GM12878 (cell line): Measurements from ENCODE around the gene MBNL1. TPM values are rescaled to one million over a fixed set of nuclear protein-coding genes. Genes with fewer than 3 reads are reported as not detected.

ENCODE experiments used
- ATAC-seq: fragments of 200-7000 bp; cut with Tn5 transposase; 3 replicates; pipeline ENCODE4 v1.9.1; 2020; ENCODE audit warnings: mild to moderate bottlenecking, moderate library complexity
- BruUV-seq: library from RNA; stranded (reverse); fragments of 400-500 nt; replicated peaks from 2 replicates; lab custom pipeline; 2021; lab: Mats Ljungman, UMichigan
- CTCF ChIA-PET: fragments of 300-600 bp; sonication (Branson Sonifier 250); formaldehyde crosslinking; extraction: SDS; loops from one replicate; lab custom pipeline; 2021; ENCODE audit warnings: inconsistent platforms; lab: Yijun Ruan, JAX
- POLR2A ChIA-PET: fragments of 350-600 bp; formaldehyde crosslinking; extraction: SDS; loops from one replicate; lab custom pipeline; 2021; ENCODE audit warnings: inconsistent platforms; lab: Charles Lee
- RAD21 ChIA-PET: fragments of 300-600 bp; sonication (Branson Sonifier 250); formaldehyde crosslinking; loops from one replicate; lab custom pipeline; 2023; ENCODE audit warnings: antibody characterized with exemption; ENCODE audit not compliant: unreplicated experiment; lab: Charles Lee
- SMC1A ChIA-PET: fragments of 300-600 bp; sonication (Branson Sonifier 250); formaldehyde crosslinking; loops from one replicate; lab custom pipeline; 2023; ENCODE audit not compliant: unreplicated experiment, uncharacterized antibody; lab: Charles Lee
- DNase-seq: peaks from one replicate; pipeline ENCODE4 v3.0.0-alpha.2; 2011; ENCODE audit warnings: low read depth, low spot score
- FAIRE-seq: peaks from 3 replicates; lab custom pipeline; 2011; peaks lifted over from hg19 to GRCh38; lab: Jason Lieb, UNC
- H2AFZ ChIP-seq: 2 replicates; pipeline ENCODE4 v1.6.0; 2011; ENCODE audit warnings: low read depth, low read length, control low read depth; ENCODE audit not compliant: control insufficient read depth
- H3K27ac ChIP-seq: 2 replicates; pipeline ENCODE4 v1.5.1; 2011; ENCODE audit warnings: control low read depth; ENCODE audit not compliant: control insufficient read depth, insufficient read depth
- H3K27me3 ChIP-seq, 2 experiments: replicated peaks in 1 of 2; 2 replicates each; pipeline versions ENCODE4 v1.6.0 to v1.6.1; 2011; ENCODE audit warnings: low read length in 1 of 2; ENCODE audit not compliant: control insufficient read depth in 2 of 2, insufficient read depth in 2 of 2
- H3K36me3 ChIP-seq, 2 experiments: 2 replicates each; pipeline ENCODE4 v1.5.1; 2011; ENCODE audit warnings: low read length in 1 of 2; ENCODE audit not compliant: control insufficient read depth in 2 of 2, insufficient read depth in 2 of 2
- H3K4me1 ChIP-seq: 2 replicates; pipeline ENCODE4 v1.6.1; 2011; ENCODE audit warnings: mild to moderate bottlenecking, low read length, moderate library complexity, mixed read lengths; ENCODE audit not compliant: control insufficient read depth, insufficient read depth
- H3K4me2 ChIP-seq: 2 replicates; pipeline ENCODE4 v1.6.0; 2011; ENCODE audit warnings: control low read depth; ENCODE audit not compliant: control insufficient read depth, insufficient read depth
- H3K4me3 ChIP-seq: fragments of 200-600 bp; sonication (generic); 2 replicates; pipeline ENCODE4 v1.5.1; 2016
- H3K79me2 ChIP-seq: 2 replicates; pipeline ENCODE4 v1.6.0; 2011; ENCODE audit warnings: low read length; ENCODE audit not compliant: control insufficient read depth, insufficient read depth
- H3K9ac ChIP-seq: 2 replicates; pipeline ENCODE4 v1.8.0; 2011; ENCODE audit warnings: low read length, control low read depth, mixed read lengths; ENCODE audit not compliant: control insufficient read depth, insufficient read depth
- H3K9me3 ChIP-seq: replicated peaks from 3 replicates; pipeline ENCODE4 v1.5.1; 2011; ENCODE audit warnings: mild to moderate bottlenecking, low read length; ENCODE audit not compliant: control insufficient read depth, insufficient read depth
- H4K20me1 ChIP-seq: 2 replicates; pipeline ENCODE4 v1.6.0; 2011; ENCODE audit not compliant: control insufficient read depth, insufficient read depth
- GABPA ChIP-seq: IDR thresholded peaks from 2 replicates; pipeline ENCODE4 v1.6.1; 2014; ENCODE audit warnings: antibody characterized with exemption, low read depth, mild to moderate bottlenecking, inconsistent platforms
- KLF5 ChIP-seq: fragments of 450-650 bp; IDR thresholded peaks from 2 replicates; pipeline ENCODE4 v1.6.1; 2014; ENCODE audit warnings: mild to moderate bottlenecking; ENCODE audit not compliant: partially characterized antibody
- POLR2A ChIP-seq: IDR thresholded peaks from 2 replicates; pipeline ENCODE4 v1.6.1; 2011; ENCODE audit warnings: low read depth, mild to moderate bottlenecking, low read length
- WGBS: methylation state at CpG from one replicate; pipeline ENCODE4 v1.1.6; 2016; ENCODE audit warnings: low lambda C conversion rate; ENCODE audit not compliant: insufficient replicate concordance, insufficient coverage; ENCODE audit errors: missing lambda C conversion rate; 5-methylcytosine and 5-hydroxymethylcytosine counted together
- in situ Hi-C: fragments of 300-500 bp; cut with MboI; formaldehyde crosslinking; loops from 9 replicates; pipeline ENCODE4 v1.14.3; 2018; ENCODE audit warnings: mixed read lengths
- intact Hi-C: fragments of 100-400 bp; cut with micrococcal nuclease; formaldehyde crosslinking; loops from one replicate; pipeline ENCODE4 v1.14.2; 2022; ENCODE audit not compliant: unreplicated experiment
- polyA plus RNA-seq, 11 experiments: library from polyadenylated mRNA; depleted of rRNA in 4 of 11; unstranded in 6 of 11; stranded (reverse) in 5 of 11; fragments of >200 nt; fragmentation: Nextera tagmentation in 4 of 11; fragmentation: Illumina TruSeq in 1 of 11; extraction: Ambion mirVana in 4 of 11; extraction: Trizol in 1 of 11; gene quantifications; 1 replicate in 1 of 11; 2 replicates in 10 of 11; pipeline versions ENCODE4 v1.2.1 to v1.2.3, GENCODE V29; 2011 to 2016; ENCODE audit warnings: inconsistent platforms in 2 of 11, missing spikeins in 2 of 11, low read depth in 1 of 11
- total RNA-seq, 4 experiments: library from RNA; depleted of rRNA in 3 of 4; stranded (reverse); fragments of >200 nt in 3 of 4; fragmentation: Illumina TruSeq in 1 of 4; extraction: Trizol in 1 of 4; gene quantifications; 2 replicates each; pipeline versions ENCODE4 v1.2.1 to v1.2.3, GENCODE V29; 2013 to 2021

The MBNL1 gene
- total and polyA plus RNA-seq, 10 of the 15 experiments (the other 5 are each of a cell fraction or from before 2014, with no cell fraction given), result 59.6 to 337 (median 143) TPM

- Histone ChIP-seq H3K27ac (no peak overlapping the region), H3K79me2 (peaks cover 41% of the 10 kb centered on the region), H4K20me1 (no peaks in the 10 kb centered on the region), H3K9me3 (peaks cover 2% of the 10 kb centered on the region; the same call in 2 of the 3 replicates), H3K27me3 (no peaks in the 10 kb centered on the region), H3K4me1 (no peaks in the 10 kb centered on the region; the same call in 1 of the 2 replicates)
- no TSS peak for BruUV-seq
- in situ Hi-C loops, result no loop called here
- CTCF ChIA-PET, result interaction anchor here (0.6 to 2.9 kb wide), 4 partner anchors 8 to 163 kb away, joined by 3 to 14 read pairs (median 3); no protein-coding TSS in a partner anchor
- 100% methylated on average over 2 of the region's 2 CpGs for WGBS
- DNase-seq, result no peak
- ATAC-seq, result no peak
- SMC1A ChIA-PET, result interaction anchor here (0.7 to 2.1 kb wide), 10 partner anchors 10 to 163 kb away, joined by 3 to 12 read pairs (median 3); no protein-coding TSS in a partner anchor
- TF ChIP-seq POLR2A, result no peak
- TF ChIP-seq KLF5, result no peak
- TF ChIP-seq, all 136 proteins: peak for 0
- Histone ChIP-seq H3K4me2 (no peak overlapping the region), H3K4me3 (no peak overlapping the region), H3K9ac (no peak overlapping the region), H2AFZ (no peak overlapping the region), H3K36me3 (peaks cover 3 to 22% of the 10 kb centered on the region in 2 experiments)
- ChIA-PET RAD21 (interaction anchor here (0.7 to 1.2 kb wide), 3 partner anchors 33 to 75 kb away, joined by 3 to 6 read pairs (median 3); no protein-coding TSS in a partner anchor), POLR2A (no interaction called here)
- intact Hi-C loops, result no loop called here
- no peak for FAIRE-seq
Measured at GRCh38 chr3:152346740-152347139, 78.0 kb downstream of the MBNL1 start.

DNA sequence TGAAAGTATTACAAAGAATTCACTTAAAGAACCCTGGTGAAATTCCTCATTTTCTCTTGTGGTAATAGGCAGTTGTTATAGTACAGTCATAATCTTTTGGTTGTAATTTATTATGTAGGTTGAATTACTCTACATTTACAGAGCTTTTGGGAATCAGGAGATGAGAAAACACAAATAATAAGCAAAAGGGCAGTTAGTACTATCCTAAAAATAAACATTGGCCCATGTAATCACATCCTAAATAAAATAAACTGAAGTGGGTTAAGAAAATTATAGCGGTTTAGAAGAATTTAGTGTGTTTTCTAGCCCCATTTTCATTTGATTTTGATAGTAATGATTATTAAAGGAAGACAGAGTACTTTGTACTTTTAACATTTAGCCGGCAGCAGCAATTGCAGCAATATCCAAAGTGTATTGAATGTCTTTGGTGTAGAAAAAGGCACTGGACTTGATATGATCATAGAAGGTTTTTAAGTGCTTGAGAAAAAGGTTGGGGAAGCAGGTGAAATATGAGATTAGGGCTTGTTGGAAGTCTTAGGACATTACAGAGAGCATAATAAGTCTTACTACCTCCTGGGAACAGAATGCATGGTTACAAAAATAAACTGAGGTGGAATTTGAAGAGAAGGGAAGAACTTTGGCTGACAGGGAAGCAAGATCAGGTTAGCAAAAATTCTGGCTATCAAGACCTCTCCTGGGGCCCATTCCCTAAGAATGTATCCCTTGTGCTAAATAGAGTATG lies 79.9 kb downstream of the MBNL1 start:
- no TSS peak for BruUV-seq
- no peak for DNase-seq
- H3K36me3 ChIP-seq, result peaks cover 0 to 27% of the 10 kb centered on the region in 2 experiments; a peak in 3 of 4 replicates
- FAIRE-seq, result no peak
- no peak overlapping the region for H3K4me2 ChIP-seq
- no peak for ATAC-seq
- H3K4me3 ChIP-seq, result no peak overlapping the region
- no peak overlapping the region for H2AFZ ChIP-seq
- no peak overlapping the region for H3K27ac ChIP-seq
- 97% methylated on average over 2 of the region's 2 CpGs for WGBS
- intact Hi-C loops (no loop called here), in situ Hi-C loops (no loop called here)
- peaks cover 8% of the 10 kb centered on the region for H3K4me1 ChIP-seq
- no peak overlapping the region for H3K9ac ChIP-seq
- H3K9me3 ChIP-seq, result peaks cover 3% of the 10 kb centered on the region; the same call in 2 of the 3 replicates
- CTCF ChIA-PET, result interaction anchor here (0.9 kb wide), 1 partner anchor 16 kb away, joined by 4 read pairs; no protein-coding TSS in a partner anchor
- SMC1A ChIA-PET, result interaction anchor here (1.0 kb wide), 1 partner anchor 11 kb away, joined by 3 read pairs; no protein-coding TSS in a partner anchor
- H3K27me3 ChIP-seq, result no peaks in the 10 kb centered on the region
- H3K79me2 ChIP-seq, result peaks cover 51% of the 10 kb centered on the region
- H4K20me1 ChIP-seq, result no peaks in the 10 kb centered on the region
- RAD21 ChIA-PET, result no interaction called here
- POLR2A ChIA-PET, result no interaction called here
- TF ChIP-seq GABPA, result no peak
